Measurements from ENCODE around the gene INHBA. TPM values are rescaled to one million over a fixed set of nuclear protein-coding genes. Genes with fewer than 3 reads are reported as not detected.

The INHBA gene
- total and polyA plus RNA-seq, 4 experiments from 2014 or later: 0.14 TPM; not detected in 3

DNA sequence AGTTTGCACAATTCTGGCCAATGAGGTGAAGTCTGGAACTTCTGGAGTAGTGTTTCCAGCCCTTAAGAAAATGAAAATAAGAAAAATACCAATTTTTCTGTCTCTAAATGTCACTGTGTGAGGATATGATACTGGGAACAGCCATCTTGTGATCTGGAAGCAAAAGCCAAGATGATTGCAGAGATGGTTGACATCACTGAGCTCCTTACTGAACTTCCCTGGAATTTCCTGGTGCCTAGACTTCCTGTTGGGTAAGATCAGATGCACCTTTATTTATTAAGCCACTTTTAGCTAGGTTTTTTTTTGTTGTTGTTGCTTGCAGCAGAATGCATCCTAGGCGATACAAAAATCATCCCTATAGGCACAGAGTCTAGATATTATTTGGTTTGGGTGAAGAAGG, 27.3 kb upstream of the INHBA start:
- peaks cover 0 to 5% (median 4%) of the 10 kb centered on the region in 4 donors for H3K4me1 Mint-ChIP-seq
- no peak for DNase-seq
- H3K27me3 Mint-ChIP-seq: peaks cover 0 to 2% of the 10 kb centered on the region in 2 donors
- POLR2A ChIA-PET (ENCODE audit: partially characterized antibody): no interaction called here
- Histone ChIP-seq H3K27ac (ENCODE audit: low read depth, low read length) (no peak overlapping the region), H3K9me3 (ENCODE audit: control insufficient read depth in 1 of 2, low read length in 2 of 2) (no peaks in the 10 kb centered on the region), H3K4me1 (ENCODE audit: insufficient read depth, low read length) (no peaks in the 10 kb centered on the region), H3K36me3 (ENCODE audit: insufficient read depth, low read length) (no peaks in the 10 kb centered on the region), H3K27me3 (ENCODE audit: insufficient read depth, low read length) (no peaks in the 10 kb centered on the region), H3K4me3 (ENCODE audit: low read length in 2 of 2) (no peak overlapping the region)
- CTCF ChIA-PET (ENCODE audit: partially characterized antibody): no interaction called here
- intact Hi-C loops (cut with micrococcal nuclease): no loop called here
- no peaks in the 10 kb centered on the region for H3K36me3 Mint-ChIP-seq
- H3K9me3 Mint-ChIP-seq: peaks cover 0 to 5% (median under 1%) of the 10 kb centered on the region in 8 donors
- no peak overlapping the region for H3K27ac Mint-ChIP-seq
- H3K4me3 Mint-ChIP-seq: no peak overlapping the region

DNA sequence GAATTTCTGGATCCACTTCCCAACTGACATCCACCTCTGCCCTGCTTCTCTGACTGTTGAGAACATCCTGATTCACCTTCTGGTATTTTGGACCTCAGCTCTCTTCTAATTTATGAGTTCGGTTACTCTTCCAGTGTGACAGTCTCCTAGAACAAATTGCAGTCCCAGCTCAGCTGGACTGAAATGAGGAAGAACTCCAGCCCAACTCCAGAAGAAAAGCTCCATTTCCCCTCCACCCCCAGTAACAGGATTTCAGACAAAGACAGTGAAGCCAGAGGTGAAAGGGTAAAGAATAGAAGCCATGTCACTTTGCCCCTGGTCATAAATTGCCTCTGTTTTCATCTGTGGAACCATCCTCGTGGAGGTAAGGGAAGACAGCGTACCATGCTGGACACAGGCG, 26.2 kb upstream of the INHBA start:
- intact Hi-C loops (cut with micrococcal nuclease): no loop called here
- no peak overlapping the region for H3K4me3 Mint-ChIP-seq
- Histone ChIP-seq H3K4me1 (ENCODE audit: insufficient read depth, low read length) (no peaks in the 10 kb centered on the region), H3K27me3 (ENCODE audit: insufficient read depth, low read length) (no peaks in the 10 kb centered on the region), H3K9me3 (ENCODE audit: control insufficient read depth in 1 of 2, low read length in 2 of 2) (no peaks in the 10 kb centered on the region), H3K36me3 (ENCODE audit: insufficient read depth, low read length) (no peaks in the 10 kb centered on the region), H3K27ac (ENCODE audit: low read depth, low read length) (no peak overlapping the region), H3K4me3 (ENCODE audit: low read length in 2 of 2) (no peak overlapping the region)
- H3K9me3 Mint-ChIP-seq: peaks cover 0 to 5% (median under 1%) of the 10 kb centered on the region in 8 donors
- peaks cover 0 to 5% (median 4%) of the 10 kb centered on the region in 4 donors for H3K4me1 Mint-ChIP-seq
- peaks cover 0 to 2% of the 10 kb centered on the region in 2 donors for H3K27me3 Mint-ChIP-seq
- H3K27ac Mint-ChIP-seq: no peak overlapping the region
- no peaks in the 10 kb centered on the region for H3K36me3 Mint-ChIP-seq
- POLR2A ChIA-PET (ENCODE audit: partially characterized antibody): no interaction called here
- CTCF ChIA-PET (ENCODE audit: partially characterized antibody): no interaction called here
- no peak for DNase-seq

GRCh38 chr7:41725013-41725412, 22.1 kb upstream of the INHBA start:
- intact Hi-C loops (cut with micrococcal nuclease): no loop called here
- H3K36me3 ChIP-seq (ENCODE audit: insufficient read depth, low read length): no peaks in the 10 kb centered on the region
- POLR2A ChIA-PET (ENCODE audit: partially characterized antibody): no interaction called here
- Mint-ChIP-seq H3K36me3 (no peaks in the 10 kb centered on the region), H3K4me3 (no peak overlapping the region), H3K4me1 (no peaks in the 10 kb centered on the region), H3K9me3 (peaks cover 0 to 6% (median 2%) of the 10 kb centered on the region in 8 donors), H3K27me3 (peaks cover 1 to 2% of the 10 kb centered on the region in 2 donors), H3K27ac (no peak overlapping the region)
- H3K4me3 ChIP-seq (ENCODE audit: low read length in 2 of 2): no peak overlapping the region
- CTCF ChIA-PET (ENCODE audit: partially characterized antibody): interaction anchor here (0.7 kb wide), 1 partner anchor 347 kb away, joined by 3 read pairs; no protein-coding TSS in a partner anchor
- H3K27ac ChIP-seq (ENCODE audit: low read depth, low read length): no peak overlapping the region
- H3K9me3 ChIP-seq (ENCODE audit: control insufficient read depth in 1 of 2, low read length in 2 of 2): no peaks in the 10 kb centered on the region
- no peak for DNase-seq
- no peaks in the 10 kb centered on the region for H3K4me1 ChIP-seq (ENCODE audit: insufficient read depth, low read length)
- no peaks in the 10 kb centered on the region for H3K27me3 ChIP-seq (ENCODE audit: insufficient read depth, low read length)

DNA sequence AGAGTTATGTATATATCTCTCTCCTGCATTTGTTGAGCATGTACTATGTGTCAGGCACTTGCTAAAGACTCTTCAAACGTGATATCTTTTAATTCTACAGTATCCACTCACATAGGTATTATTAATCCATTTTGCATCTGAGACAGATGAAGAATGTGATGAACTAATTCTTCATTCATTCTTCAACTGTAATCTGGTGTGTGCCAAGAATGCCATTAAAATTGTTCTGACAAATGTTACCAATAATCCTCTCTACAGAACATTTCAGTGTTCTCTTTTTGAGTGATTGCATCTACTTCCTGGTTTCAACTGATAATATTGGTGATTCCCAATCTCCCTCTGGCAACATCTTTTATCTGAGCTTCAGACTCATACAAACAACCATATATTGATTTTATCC, 18.0 kb upstream of the INHBA start:
- Histone ChIP-seq H3K27ac (ENCODE audit: low read depth, low read length) (no peak overlapping the region), H3K36me3 (ENCODE audit: insufficient read depth, low read length) (no peaks in the 10 kb centered on the region), H3K4me3 (ENCODE audit: low read length in 2 of 2) (no peak overlapping the region), H3K4me1 (ENCODE audit: insufficient read depth, low read length) (no peaks in the 10 kb centered on the region), H3K27me3 (ENCODE audit: insufficient read depth, low read length) (no peaks in the 10 kb centered on the region), H3K9me3 (ENCODE audit: control insufficient read depth in 1 of 2, low read length in 2 of 2) (no peaks in the 10 kb centered on the region)
- no peak for DNase-seq
- H3K27me3 Mint-ChIP-seq: peaks cover 1 to 2% of the 10 kb centered on the region in 2 donors
- POLR2A ChIA-PET (ENCODE audit: partially characterized antibody): no interaction called here
- no peaks in the 10 kb centered on the region for H3K4me1 Mint-ChIP-seq
- peaks cover 0 to 4% (median 0%) of the 10 kb centered on the region in 8 donors for H3K9me3 Mint-ChIP-seq
- intact Hi-C loops (cut with micrococcal nuclease): no loop called here
- H3K4me3 Mint-ChIP-seq: no peak overlapping the region
- H3K27ac Mint-ChIP-seq: no peak overlapping the region
- no peaks in the 10 kb centered on the region for H3K36me3 Mint-ChIP-seq
- CTCF ChIA-PET (ENCODE audit: partially characterized antibody): no interaction called here

GRCh38 chr7:41720046-41720445, 17.2 kb upstream of the INHBA start:
- Histone ChIP-seq H3K27me3 (ENCODE audit: insufficient read depth, low read length) (no peaks in the 10 kb centered on the region), H3K36me3 (ENCODE audit: insufficient read depth, low read length) (no peaks in the 10 kb centered on the region), H3K4me3 (ENCODE audit: low read length in 2 of 2) (no peak overlapping the region), H3K4me1 (ENCODE audit: insufficient read depth, low read length) (no peaks in the 10 kb centered on the region), H3K9me3 (ENCODE audit: control insufficient read depth in 1 of 2, low read length in 2 of 2) (no peaks in the 10 kb centered on the region), H3K27ac (ENCODE audit: low read depth, low read length) (no peak overlapping the region)
- no peaks in the 10 kb centered on the region for H3K36me3 Mint-ChIP-seq
- ChIA-PET POLR2A (ENCODE audit: partially characterized antibody) (no interaction called here), CTCF (ENCODE audit: partially characterized antibody) (no interaction called here)
- H3K27ac Mint-ChIP-seq: no peak overlapping the region
- H3K27me3 Mint-ChIP-seq: peaks cover 1 to 2% of the 10 kb centered on the region in 2 donors
- intact Hi-C loops (cut with micrococcal nuclease): no loop called here
- H3K4me1 Mint-ChIP-seq: no peaks in the 10 kb centered on the region
- H3K4me3 Mint-ChIP-seq: no peak overlapping the region
- H3K9me3 Mint-ChIP-seq: peaks cover 0 to 4% (median 0%) of the 10 kb centered on the region in 8 donors
- DNase-seq: no peak

DNA sequence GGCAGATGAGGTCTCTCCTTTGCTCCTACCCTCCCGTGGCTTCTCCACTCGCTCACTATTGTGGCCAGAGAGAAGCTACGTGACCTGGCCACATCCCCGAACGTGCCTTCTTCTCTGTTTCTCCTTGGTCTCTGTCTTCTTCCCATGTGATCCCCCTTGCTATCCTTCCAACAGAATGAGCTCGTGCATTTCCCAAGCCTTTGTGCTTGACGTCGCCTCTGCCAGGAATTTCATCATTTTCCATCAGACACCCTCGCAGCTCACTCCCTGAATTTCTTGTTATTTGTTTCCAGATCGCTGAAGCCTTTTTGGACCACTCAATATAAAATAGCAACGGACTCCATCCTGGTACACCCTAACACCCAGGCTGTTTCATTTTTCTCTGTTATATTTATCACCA, 13.8 kb upstream of the INHBA start:
- H3K27ac ChIP-seq (ENCODE audit: low read depth, low read length): no peak overlapping the region
- no peaks in the 10 kb centered on the region for H3K27me3 ChIP-seq (ENCODE audit: insufficient read depth, low read length)
- DNase-seq: no peak
- Mint-ChIP-seq H3K27ac (no peak overlapping the region), H3K4me3 (no peak overlapping the region), H3K9me3 (peaks cover 0 to 3% (median 0%) of the 10 kb centered on the region in 8 donors), H3K27me3 (no peaks in the 10 kb centered on the region), H3K4me1 (no peaks in the 10 kb centered on the region), H3K36me3 (no peaks in the 10 kb centered on the region)
- H3K4me1 ChIP-seq (ENCODE audit: insufficient read depth, low read length): no peaks in the 10 kb centered on the region
- CTCF ChIA-PET (ENCODE audit: partially characterized antibody): interaction anchor here (1.2 kb wide), 1 partner anchor 11 kb away, joined by 3 read pairs; no protein-coding TSS in a partner anchor
- no peaks in the 10 kb centered on the region for H3K36me3 ChIP-seq (ENCODE audit: insufficient read depth, low read length)
- no peak overlapping the region for H3K4me3 ChIP-seq (ENCODE audit: low read length in 2 of 2)
- POLR2A ChIA-PET (ENCODE audit: partially characterized antibody): no interaction called here
- H3K9me3 ChIP-seq (ENCODE audit: control insufficient read depth in 1 of 2, low read length in 2 of 2): no peaks in the 10 kb centered on the region
- intact Hi-C loops (cut with micrococcal nuclease): no loop called here

DNA sequence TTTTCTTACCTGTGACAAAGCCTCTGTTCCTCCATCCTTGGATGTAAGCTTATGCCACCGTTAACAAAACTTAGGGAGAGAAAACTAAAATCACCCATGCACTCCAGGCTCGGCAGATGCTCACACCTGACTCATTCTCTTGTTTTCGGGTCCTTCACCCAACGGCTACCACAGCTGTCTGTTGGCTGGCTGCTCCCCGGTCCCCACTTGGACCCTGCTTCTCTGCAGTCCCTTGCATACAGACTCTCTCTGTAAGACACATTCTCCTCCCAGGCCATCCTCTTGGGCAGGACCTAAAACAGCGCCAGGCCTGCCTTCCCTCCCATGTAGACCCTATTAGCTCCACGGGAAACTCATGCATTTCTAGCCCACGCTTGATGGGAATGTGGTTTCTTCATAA, 12.1 kb upstream of the INHBA start:
- DNase-seq: no peak
- no peaks in the 10 kb centered on the region for H3K4me1 Mint-ChIP-seq
- Histone ChIP-seq H3K36me3 (ENCODE audit: insufficient read depth, low read length) (no peaks in the 10 kb centered on the region), H3K27ac (ENCODE audit: low read depth, low read length) (no peak overlapping the region), H3K9me3 (ENCODE audit: control insufficient read depth in 1 of 2, low read length in 2 of 2) (no peaks in the 10 kb centered on the region), H3K4me1 (ENCODE audit: insufficient read depth, low read length) (no peaks in the 10 kb centered on the region), H3K27me3 (ENCODE audit: insufficient read depth, low read length) (no peaks in the 10 kb centered on the region), H3K4me3 (ENCODE audit: low read length in 2 of 2) (no peak overlapping the region)
- no peaks in the 10 kb centered on the region for H3K27me3 Mint-ChIP-seq
- ChIA-PET POLR2A (ENCODE audit: partially characterized antibody) (no interaction called here), CTCF (ENCODE audit: partially characterized antibody) (interaction anchor here (2.1 kb wide), 1 partner anchor 10 kb away, joined by 6 read pairs; no protein-coding TSS in a partner anchor)
- H3K4me3 Mint-ChIP-seq: no peak overlapping the region
- H3K27ac Mint-ChIP-seq: no peak overlapping the region
- peaks cover 0 to 3% (median 0%) of the 10 kb centered on the region in 8 donors for H3K9me3 Mint-ChIP-seq
- H3K36me3 Mint-ChIP-seq: no peaks in the 10 kb centered on the region
- intact Hi-C loops (cut with micrococcal nuclease): no loop called here

Measured in CD4-positive, alpha-beta memory T cell (primary cell).